Panc1 (cell line): ENCODE measurements around the gene FAM227B. TPM values are rescaled to one million over a fixed set of nuclear protein-coding genes. Genes with fewer than 3 reads are reported as not detected.
"Not testable (repeated sequence)": the region's sequence is repeated elsewhere in the genome, so short reads cannot be mapped to it uniquely, and the experiment has no call there.

Source experiments
- ATAC-seq: fragments of 200-7000 bp; cut with Tn5 transposase; 2 replicates; pipeline ENCODE4 v1.9.1; 2020; ENCODE audit warnings: mild to moderate bottlenecking, moderate library complexity
- BruUV-seq: library from RNA; stranded (reverse); fragments of 400-500 nt; replicated peaks from 2 replicates; lab custom pipeline; 2021; lab: Mats Ljungman, UMichigan
- CTCF ChIA-PET: fragments of 300-600 bp; sonication (Branson Sonifier 250); formaldehyde crosslinking; loops from one replicate; lab custom pipeline; 2022; ENCODE audit warnings: antibody characterized with exemption; lab: Charles Lee
- POLR2A ChIA-PET: fragments of 300-600 bp; sonication (Branson Sonifier 250); formaldehyde crosslinking; loops from one replicate; lab custom pipeline; 2022; ENCODE audit warnings: antibody characterized with exemption; lab: Charles Lee
- DNase-seq: peaks from one replicate; pipeline ENCODE4 v3.0.0-alpha.2; 2010; ENCODE audit warnings: low read depth, low spot score
- H3K27ac ChIP-seq: 2 replicates; pipeline ENCODE4 v1.5.1; 2011; ENCODE audit warnings: mild to moderate bottlenecking, low read length, inconsistent platforms
- H3K27me3 ChIP-seq: fragments of 200-500 bp; sonication (Bioruptor generic); 2 replicates; pipeline ENCODE4 v1.6.0; 2014; ENCODE audit warnings: low read length, inconsistent platforms; ENCODE audit not compliant: control insufficient read depth, insufficient read depth
- H3K36me3 ChIP-seq: fragments of 200-500 bp; sonication (Bioruptor generic); 2 replicates; pipeline ENCODE4 v1.5.1; 2014; ENCODE audit warnings: inconsistent platforms, mild to moderate bottlenecking, low read length, moderate library complexity; ENCODE audit not compliant: control insufficient read depth, insufficient read depth
- H3K4me1 ChIP-seq: 2 replicates; pipeline ENCODE4 v1.5.1; 2011; ENCODE audit warnings: inconsistent platforms, mild to moderate bottlenecking, low read length, moderate library complexity; ENCODE audit not compliant: control insufficient read depth, insufficient read depth
- H3K4me3 ChIP-seq, 2 experiments: 2 replicates each; pipeline ENCODE4 v1.5.1; 2011 to 2012; ENCODE audit warnings: low read depth in 2 of 2, low read length in 2 of 2, mild to moderate bottlenecking in 2 of 2, inconsistent platforms in 1 of 2, moderate library complexity in 1 of 2
- H3K9me3 ChIP-seq: fragments of 200-500 bp; sonication (Bioruptor generic); 2 replicates; pipeline ENCODE4 v1.5.1; 2014; ENCODE audit warnings: low read depth, mild to moderate bottlenecking, inconsistent platforms, low read length, moderate library complexity; ENCODE audit not compliant: control insufficient read depth, insufficient read depth
- CTCF ChIP-seq: fragments of 450-650 bp; IDR thresholded peaks from 2 replicates; pipeline ENCODE4 v1.5.1; 2017; ENCODE audit warnings: mild to moderate bottlenecking
- POLR2AphosphoS5 ChIP-seq: IDR thresholded peaks from 2 replicates; pipeline ENCODE4 v1.6.1; 2012; ENCODE audit warnings: mild to moderate bottlenecking, low read depth, low read length, moderate library complexity
- SIN3A ChIP-seq: IDR thresholded peaks from 2 replicates; pipeline ENCODE4 v1.6.1; 2012; ENCODE audit warnings: low read depth, mild to moderate bottlenecking, low read length, moderate library complexity, borderline replicate concordance; ENCODE audit not compliant: insufficient read depth
- TCF7L2 ChIP-seq: IDR thresholded peaks from 2 replicates; pipeline ENCODE4 v1.6.1; 2011; ENCODE audit warnings: mild to moderate bottlenecking, low read depth, low read length, inconsistent platforms
- in situ Hi-C: cut with HindIII; loops from 2 replicates; pipeline ENCODE4 v1.10.0; 2016; ENCODE audit warnings: low sequenced_read_pairs, low pct_unique_long_range_greater_than_20kb
- intact Hi-C: fragments of 100-400 bp; cut with micrococcal nuclease; formaldehyde crosslinking; loops from one replicate; pipeline ENCODE4 v1.10.0; 2022; ENCODE audit not compliant: unreplicated experiment
- total RNA-seq: library from RNA; stranded (reverse); gene quantifications from one replicate; pipeline ENCODE4 v1.2.1, GENCODE V29; 2021; ENCODE audit not compliant: unreplicated experiment
- TF ChIP-seq, protein P1 (sequence below), 2 experiments: IDR thresholded peaks; 2 replicates each; pipeline ENCODE4 v1.6.1; 2011 to 2012; ENCODE audit warnings: low read depth in 2 of 2, control low read depth in 1 of 2, low read length in 1 of 2, mild to moderate bottlenecking in 1 of 2, moderate library complexity in 1 of 2; ENCODE audit not compliant: insufficient read depth in 1 of 2

FAM227B gene
- total RNA-seq, 1 experiment from 2014 or later = 1.2 TPM

GRCh38 chr15:49558929-49559328 lies 61.7 kb downstream of the FAM227B start:
- no peak overlapping the region for H3K27ac ChIP-seq
- H3K4me3 ChIP-seq = no peak overlapping the region
- ChIA-PET POLR2A (no interaction called here), CTCF (no interaction called here)
- H3K27me3 ChIP-seq = no peaks in the 10 kb centered on the region
- in situ Hi-C loops (no loop called here), intact Hi-C loops (no loop called here)
- no peaks in the 10 kb centered on the region for H3K4me1 ChIP-seq
- TF ChIP-seq SIN3A (no peak), TCF7L2 (no peak), CTCF (no peak), POLR2AphosphoS5 (no peak)
- TF ChIP-seq, protein P1, sequence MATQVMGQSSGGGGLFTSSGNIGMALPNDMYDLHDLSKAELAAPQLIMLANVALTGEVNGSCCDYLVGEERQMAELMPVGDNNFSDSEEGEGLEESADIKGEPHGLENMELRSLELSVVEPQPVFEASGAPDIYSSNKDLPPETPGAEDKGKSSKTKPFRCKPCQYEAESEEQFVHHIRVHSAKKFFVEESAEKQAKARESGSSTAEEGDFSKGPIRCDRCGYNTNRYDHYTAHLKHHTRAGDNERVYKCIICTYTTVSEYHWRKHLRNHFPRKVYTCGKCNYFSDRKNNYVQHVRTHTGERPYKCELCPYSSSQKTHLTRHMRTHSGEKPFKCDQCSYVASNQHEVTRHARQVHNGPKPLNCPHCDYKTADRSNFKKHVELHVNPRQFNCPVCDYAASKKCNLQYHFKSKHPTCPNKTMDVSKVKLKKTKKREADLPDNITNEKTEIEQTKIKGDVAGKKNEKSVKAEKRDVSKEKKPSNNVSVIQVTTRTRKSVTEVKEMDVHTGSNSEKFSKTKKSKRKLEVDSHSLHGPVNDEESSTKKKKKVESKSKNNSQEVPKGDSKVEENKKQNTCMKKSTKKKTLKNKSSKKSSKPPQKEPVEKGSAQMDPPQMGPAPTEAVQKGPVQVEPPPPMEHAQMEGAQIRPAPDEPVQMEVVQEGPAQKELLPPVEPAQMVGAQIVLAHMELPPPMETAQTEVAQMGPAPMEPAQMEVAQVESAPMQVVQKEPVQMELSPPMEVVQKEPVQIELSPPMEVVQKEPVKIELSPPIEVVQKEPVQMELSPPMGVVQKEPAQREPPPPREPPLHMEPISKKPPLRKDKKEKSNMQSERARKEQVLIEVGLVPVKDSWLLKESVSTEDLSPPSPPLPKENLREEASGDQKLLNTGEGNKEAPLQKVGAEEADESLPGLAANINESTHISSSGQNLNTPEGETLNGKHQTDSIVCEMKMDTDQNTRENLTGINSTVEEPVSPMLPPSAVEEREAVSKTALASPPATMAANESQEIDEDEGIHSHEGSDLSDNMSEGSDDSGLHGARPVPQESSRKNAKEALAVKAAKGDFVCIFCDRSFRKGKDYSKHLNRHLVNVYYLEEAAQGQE (IDR thresholded peaks at IDR 0.05; ENCODE audit: insufficient read depth in 1 of 2, low read depth in 2 of 2, low read length in 1 of 2) = no peak
- no TSS peak for BruUV-seq
- DNase-seq (no peak), ATAC-seq (no peak)
- no peaks in the 10 kb centered on the region for H3K9me3 ChIP-seq
- no peaks in the 10 kb centered on the region for H3K36me3 ChIP-seq

- in situ Hi-C loops (no loop called here), intact Hi-C loops (no loop called here)
- ATAC-seq (no peak), DNase-seq (no peak)
- H3K27ac ChIP-seq = no peak overlapping the region
- POLR2A ChIA-PET = no interaction called here
- CTCF ChIA-PET = no interaction called here
- BruUV-seq = no TSS peak
- no peaks in the 10 kb centered on the region for H3K9me3 ChIP-seq
- no peaks in the 10 kb centered on the region for H3K27me3 ChIP-seq
- H3K4me1 ChIP-seq = no peaks in the 10 kb centered on the region
- H3K36me3 ChIP-seq = no peaks in the 10 kb centered on the region
- H3K4me3 ChIP-seq = no peak overlapping the region
- TF ChIP-seq CTCF = no peak
- no peak for TF ChIP-seq SIN3A
Observed at GRCh38 chr15:49556437-49556836, 64.2 kb downstream of the FAM227B start.

DNA sequence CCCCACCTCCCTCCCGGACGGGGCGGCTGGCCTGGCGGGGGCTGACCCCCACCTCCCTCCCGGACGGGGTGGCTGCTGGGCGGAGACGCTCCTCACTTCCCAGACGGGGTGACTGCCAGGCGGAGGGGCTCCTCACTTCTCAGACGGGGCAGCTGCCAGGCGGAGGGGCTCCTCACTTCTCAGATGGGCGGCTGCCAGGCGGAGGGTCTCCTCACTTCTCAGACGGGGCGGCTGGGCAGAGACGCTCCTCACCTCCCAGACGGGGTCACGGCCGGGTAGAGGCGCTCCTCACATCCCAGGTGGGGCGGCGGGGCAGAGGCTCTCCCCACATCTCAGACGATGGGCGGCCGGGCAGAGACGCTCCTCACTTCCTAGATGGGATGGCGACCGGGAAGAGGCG lies 70.3 kb downstream of the FAM227B start:
- POLR2A ChIA-PET, H3K27me3 ChIP-seq, BruUV-seq, intact Hi-C loops, H3K4me1 ChIP-seq, in situ Hi-C loops, DNase-seq, ATAC-seq, H3K36me3 ChIP-seq, H3K27ac ChIP-seq, H3K4me3 ChIP-seq, CTCF ChIA-PET, H3K9me3 ChIP-seq: not testable (repeated sequence)
